Stimulated activated CD4-positive, alpha-beta T cell treated with anti-CD3 and anti-CD28 coated beads, TNF-alpha, amount 100 ng/mL, for 48 hours (primary cell): ENCODE results near the gene SEPTIN2.
A peak's percentile ranks its signal among the peaks of the same experiment; 100 is the strongest.
"Not testable (repeated sequence)": the region's sequence is repeated elsewhere in the genome, so short reads cannot be mapped to it uniquely, and the experiment has no call there.

ENCODE experiments used
- DNase-seq, 3 donors: peaks; one replicate each; pipeline ENCODE4 v3.0.0-alpha.2; 2020; ENCODE audit warnings: low read depth in 3 of 3

SEPTIN2 gene

GRCh38 chr2:241313543-241314095 lies 2.1 kb upstream of the SEPTIN2 start:
- no peak for DNase-seq

- DNase-seq = no peak
Observed at GRCh38 chr2:241314226-241315092, 1.3 kb upstream of the SEPTIN2 start.

GRCh38 chr2:241315093-241315878 lies 439 bp upstream of the SEPTIN2 start, which contains the start of gene HDLBP:
TSS of gene HDLBP (minus strand) at chr2:241315672. CDS start at chr2:241266869, 48,803 bp downstream.
- peak; percentile 100 for DNase-seq

- DNase-seq = no peak
Observed at GRCh38 chr2:241316825-241317224, 1.1 kb downstream of the SEPTIN2 start.

- DNase-seq = no peak
Observed at GRCh38 chr2:241317391-241317790, 1.7 kb downstream of the SEPTIN2 start.

- not testable (repeated sequence) for DNase-seq
Observed at GRCh38 chr2:241318830-241319229, 3.1 kb downstream of the SEPTIN2 start.

GRCh38 chr2:241320394-241320793 lies 4.7 kb downstream of the SEPTIN2 start:
- no peak for DNase-seq

GRCh38 chr2:241321033-241321432 lies 5.3 kb downstream of the SEPTIN2 start:
- no peak for DNase-seq

GRCh38 chr2:241321886-241322285 lies 6.2 kb downstream of the SEPTIN2 start:
- DNase-seq = no peak

GRCh38 chr2:241323778-241324177 lies 8.1 kb downstream of the SEPTIN2 start:
- DNase-seq = no peak

- DNase-seq = no peak
Observed at GRCh38 chr2:241324775-241325174, 9.1 kb downstream of the SEPTIN2 start.

- no peak for DNase-seq
Observed at GRCh38 chr2:241325257-241325656, 9.5 kb downstream of the SEPTIN2 start.

GRCh38 chr2:241329669-241330615 lies 14.2 kb downstream of the SEPTIN2 start:
- DNase-seq = no peak

GRCh38 chr2:241330616-241330981 lies 14.9 kb downstream of the SEPTIN2 start:
- DNase-seq = no peak

- DNase-seq = no peak
Observed at GRCh38 chr2:241334813-241335212, 19.1 kb downstream of the SEPTIN2 start.

GRCh38 chr2:241339839-241340630 lies 24.3 kb downstream of the SEPTIN2 start:
- no peak for DNase-seq

- no peak for DNase-seq
Observed at GRCh38 chr2:241340631-241341163, 25.0 kb downstream of the SEPTIN2 start.

GRCh38 chr2:241344925-241345651 lies 29.4 kb downstream of the SEPTIN2 start:
- DNase-seq = no peak

- DNase-seq = no peak
Observed at GRCh38 chr2:241349941-241350340, 34.2 kb downstream of the SEPTIN2 start.

- no peak for DNase-seq
Observed at GRCh38 chr2:241350530-241350877, 34.8 kb downstream of the SEPTIN2 start.
